Measurements from ENCODE around the gene ARG2. TPM values are rescaled to one million over a fixed set of nuclear protein-coding genes. Genes with fewer than 3 reads are reported as not detected.

ARG2 gene
- total RNA-seq, 1 experiment from 2014 or later: 1.1 TPM

GRCh38 chr14:67610491-67610890, 9.2 kb upstream of the ARG2 start:
- no TSS peak for BruUV-seq (replicated peaks)
- ChIA-PET CTCF (no interaction called here), POLR2A (ENCODE audit: unreplicated experiment) (no interaction called here)
- ATAC-seq (no peak), DNase-seq (no peak)
- Histone ChIP-seq H3K9me2 (replicated peaks; ENCODE audit: low read length) (no peaks in the 10 kb centered on the region), H3K27ac (ENCODE audit: low read length) (no peak overlapping the region), H4K20me1 (ENCODE audit: low read length) (no peaks in the 10 kb centered on the region), H3K9ac (ENCODE audit: low read length) (no peak overlapping the region), H3K4me3 (ENCODE audit: low read length) (no peak overlapping the region), H3K79me2 (ENCODE audit: low read length) (no peaks in the 10 kb centered on the region), H3K9me3 (ENCODE audit: low read length) (no peaks in the 10 kb centered on the region), H3K4me1 (ENCODE audit: insufficient read depth, low read length) (no peaks in the 10 kb centered on the region), H2AFZ (ENCODE audit: low read length) (no peak overlapping the region), H3K27me3 (ENCODE audit: low read length) (no peaks in the 10 kb centered on the region), H3F3A (ENCODE audit: low read length, unreplicated experiment) (no peaks in the 10 kb centered on the region), H3K4me2 (ENCODE audit: low read length) (no peak overlapping the region), H3K36me3 (ENCODE audit: low read depth, low read length) (no peaks in the 10 kb centered on the region)
- TF ChIP-seq EZH2phosphoT487 (IDR thresholded peaks at IDR 0.05; ENCODE audit: borderline replicate concordance, low read length) (no peak), CTCF (conservative IDR thresholded peaks at IDR 0.05; ENCODE audit: low read depth, low read length) (no peak), EZH2 (IDR thresholded peaks at IDR 0.05; ENCODE audit: low read length, unreplicated experiment) (no peak)
- intact Hi-C loops (cut with micrococcal nuclease): no loop called here

- Histone ChIP-seq H3K27ac (ENCODE audit: low read length) (no peak overlapping the region), H2AFZ (ENCODE audit: low read length) (no peak overlapping the region), H3K9me3 (ENCODE audit: low read length) (no peaks in the 10 kb centered on the region), H3F3A (ENCODE audit: low read length, unreplicated experiment) (no peaks in the 10 kb centered on the region), H4K20me1 (ENCODE audit: low read length) (no peaks in the 10 kb centered on the region), H3K79me2 (ENCODE audit: low read length) (no peaks in the 10 kb centered on the region), H3K27me3 (ENCODE audit: low read length) (no peaks in the 10 kb centered on the region), H3K36me3 (ENCODE audit: low read depth, low read length) (no peaks in the 10 kb centered on the region), H3K4me2 (ENCODE audit: low read length) (peak overlapping the region; percentile 98), H3K4me3 (ENCODE audit: low read length) (no peak overlapping the region), H3K9me2 (replicated peaks; ENCODE audit: low read length) (no peaks in the 10 kb centered on the region), H3K4me1 (ENCODE audit: insufficient read depth, low read length) (peaks cover 28% of the 10 kb centered on the region), H3K9ac (ENCODE audit: low read length) (no peak overlapping the region)
- no TSS peak for BruUV-seq (replicated peaks)
- POLR2A ChIA-PET (ENCODE audit: unreplicated experiment): interaction anchor here (0.6 to 0.7 kb wide), 3 partner anchors 50 to 84 kb away, joined by 3 to 7 read pairs (median 4); no protein-coding TSS in a partner anchor
- TF ChIP-seq CTCF (conservative IDR thresholded peaks at IDR 0.05; ENCODE audit: low read depth, low read length) (peak; percentile 93), EZH2 (IDR thresholded peaks at IDR 0.05; ENCODE audit: low read length, unreplicated experiment) (no peak), EZH2phosphoT487 (IDR thresholded peaks at IDR 0.05; ENCODE audit: borderline replicate concordance, low read length) (no peak)
- CTCF ChIA-PET: interaction anchor here (0.6 to 3.0 kb wide), 13 partner anchors 18 to 92 kb away, joined by 3 to 70 read pairs (median 7); partner anchors contain the start of genes PIGH and RDH11
- peak; percentile 80 for DNase-seq
- peak; percentile 29 for ATAC-seq
- intact Hi-C loops (cut with micrococcal nuclease): loop anchor here (1.0 kb wide), 5 partner anchors 19 to 86 kb away; partner anchors contain the start of gene RDH11
These were observed 1.1 kb upstream of the ARG2 start for GRCh38 chr14:67618617-67619063.

- Histone ChIP-seq H2AFZ (ENCODE audit: low read length) (peak overlapping the region; percentile 96), H3K27ac (ENCODE audit: low read length) (no peak overlapping the region), H3K9ac (ENCODE audit: low read length) (no peak overlapping the region), H3K4me1 (ENCODE audit: insufficient read depth, low read length) (peaks cover 31% of the 10 kb centered on the region), H3K9me3 (ENCODE audit: low read length) (no peaks in the 10 kb centered on the region), H3K36me3 (ENCODE audit: low read depth, low read length) (no peaks in the 10 kb centered on the region), H3F3A (ENCODE audit: low read length, unreplicated experiment) (no peaks in the 10 kb centered on the region), H3K27me3 (ENCODE audit: low read length) (no peaks in the 10 kb centered on the region), H3K4me3 (ENCODE audit: low read length) (peak overlapping the region; percentile 77), H3K79me2 (ENCODE audit: low read length) (no peaks in the 10 kb centered on the region), H3K9me2 (replicated peaks; ENCODE audit: low read length) (no peaks in the 10 kb centered on the region), H4K20me1 (ENCODE audit: low read length) (no peaks in the 10 kb centered on the region), H3K4me2 (ENCODE audit: low read length) (peak overlapping the region; percentile 98)
- DNase-seq: peak; percentile 36
- TF ChIP-seq EZH2phosphoT487 (IDR thresholded peaks at IDR 0.05; ENCODE audit: borderline replicate concordance, low read length) (no peak), CTCF (conservative IDR thresholded peaks at IDR 0.05; ENCODE audit: low read depth, low read length) (no peak), EZH2 (IDR thresholded peaks at IDR 0.05; ENCODE audit: low read length, unreplicated experiment) (no peak)
- ChIA-PET CTCF (interaction anchor here (0.7 to 3.0 kb wide), 6 partner anchors 37 to 93 kb away, joined by 3 to 70 read pairs (median 6); no protein-coding TSS in a partner anchor), POLR2A (ENCODE audit: unreplicated experiment) (no interaction called here)
- peak; percentile 2 for ATAC-seq
- TSS peak; percentile 41 for BruUV-seq (replicated peaks)
- intact Hi-C loops (cut with micrococcal nuclease): no loop called here
These were observed 581 bp downstream of the ARG2 start for GRCh38 chr14:67620217-67620785.
